Measurements from ENCODE around the gene GALNT4.

The GALNT4 gene

GRCh38 chr12:89529738-89530137 is 5.1 kb upstream of the GALNT4 start:
- H3K4me3 ChIP-seq (ENCODE audit: low read length, poor library complexity, severe bottlenecking): no peak overlapping the region
- no peaks in the 10 kb centered on the region for H3K9me2 ChIP-seq (replicated peaks; ENCODE audit: low read depth, low read length)
- peaks cover 15% of the 10 kb centered on the region; the same call in 1 of the 2 replicates for H3K79me2 ChIP-seq (ENCODE audit: insufficient read depth, low read length)
- TF ChIP-seq EZH2phosphoT487 (IDR thresholded peaks at IDR 0.05; ENCODE audit: borderline replicate concordance) (no peak), CTCF (conservative IDR thresholded peaks at IDR 0.05; ENCODE audit: low read length) (peak; percentile 85)
- no peak overlapping the region for H2AFZ ChIP-seq (ENCODE audit: low read length)
- no peaks in the 10 kb centered on the region for H3K27me3 ChIP-seq (ENCODE audit: insufficient read depth, low read length, poor library complexity, severe bottlenecking)
- H3K9ac ChIP-seq (ENCODE audit: low read depth, low read length, poor library complexity, severe bottlenecking): no peak overlapping the region
- H3F3A ChIP-seq (ENCODE audit: low read depth): no peaks in the 10 kb centered on the region
- no peaks in the 10 kb centered on the region for H3K36me3 ChIP-seq (ENCODE audit: insufficient read depth, low read length)
- no peaks in the 10 kb centered on the region for H3K9me3 ChIP-seq (ENCODE audit: insufficient read depth, low read depth, low read length)
- H3K4me1 ChIP-seq (ENCODE audit: insufficient read depth, low read length, poor library complexity, severe bottlenecking): peaks cover 15% of the 10 kb centered on the region
- peaks cover 13% of the 10 kb centered on the region for H4K20me1 ChIP-seq (ENCODE audit: insufficient read depth, low read length, poor library complexity, severe bottlenecking)
- no peak overlapping the region for H3K4me2 ChIP-seq (ENCODE audit: low read depth, low read length, poor library complexity, severe bottlenecking)

GRCh38 chr12:89528434-89528833 is 3.8 kb upstream of the GALNT4 start:
- peak overlapping the region; percentile 92 for H3K4me2 ChIP-seq (ENCODE audit: low read depth, low read length, poor library complexity, severe bottlenecking)
- H3K4me1 ChIP-seq (ENCODE audit: insufficient read depth, low read length, poor library complexity, severe bottlenecking): peaks cover 24% of the 10 kb centered on the region

GRCh38 chr12:89525824-89526770 is 1.5 kb upstream of the GALNT4 start, which contains the start of gene POC1B:
Gene POC1B (minus strand): TSS chr12:89526047. CDS start chr12:89525895, 152 bp downstream.
- TF ChIP-seq CTCF (conservative IDR thresholded peaks at IDR 0.05; ENCODE audit: low read length) (no peak), EZH2phosphoT487 (IDR thresholded peaks at IDR 0.05; ENCODE audit: borderline replicate concordance) (no peak)
- Histone ChIP-seq H3K4me1 (ENCODE audit: insufficient read depth, low read length, poor library complexity, severe bottlenecking) (peaks cover 44% of the 10 kb centered on the region), H3K79me2 (ENCODE audit: insufficient read depth, low read length) (peaks cover 46% of the 10 kb centered on the region; the same call in 1 of the 2 replicates)

More at GRCh38 chr12:89528434-89528833, 3.8 kb upstream of the GALNT4 start:
- H3K27me3 ChIP-seq (ENCODE audit: insufficient read depth, low read length, poor library complexity, severe bottlenecking): no peaks in the 10 kb centered on the region
- no peaks in the 10 kb centered on the region for H3K9me3 ChIP-seq (ENCODE audit: insufficient read depth, low read depth, low read length)
- no peaks in the 10 kb centered on the region for H3K36me3 ChIP-seq (ENCODE audit: insufficient read depth, low read length)
- H3K9ac ChIP-seq (ENCODE audit: low read depth, low read length, poor library complexity, severe bottlenecking): no peak overlapping the region
- TF ChIP-seq EZH2phosphoT487 (IDR thresholded peaks at IDR 0.05; ENCODE audit: borderline replicate concordance): no peak
- TF ChIP-seq CTCF (conservative IDR thresholded peaks at IDR 0.05; ENCODE audit: low read length): no peak
- H3K79me2 ChIP-seq (ENCODE audit: insufficient read depth, low read length): peaks cover 27% of the 10 kb centered on the region; the same call in 1 of the 2 replicates
- H3F3A ChIP-seq (ENCODE audit: low read depth): no peaks in the 10 kb centered on the region
- H3K4me3 ChIP-seq (ENCODE audit: low read length, poor library complexity, severe bottlenecking): no peak overlapping the region
- no peak overlapping the region for H2AFZ ChIP-seq (ENCODE audit: low read length)
- H3K9me2 ChIP-seq (replicated peaks; ENCODE audit: low read depth, low read length): no peaks in the 10 kb centered on the region
- H4K20me1 ChIP-seq (ENCODE audit: insufficient read depth, low read length, poor library complexity, severe bottlenecking): peaks cover 9% of the 10 kb centered on the region

More at GRCh38 chr12:89525824-89526770, 1.5 kb upstream of the GALNT4 start, which contains the start of gene POC1B:
- H3F3A ChIP-seq (ENCODE audit: low read depth): no peaks in the 10 kb centered on the region
- H3K4me2 ChIP-seq (ENCODE audit: low read depth, low read length, poor library complexity, severe bottlenecking): peak within 1 kb of the TSS; percentile 92
- H3K4me3 ChIP-seq (ENCODE audit: low read length, poor library complexity, severe bottlenecking): peak within 1 kb of the TSS; percentile 99
- peak within 1 kb of the TSS; percentile 86 for H3K9ac ChIP-seq (ENCODE audit: low read depth, low read length, poor library complexity, severe bottlenecking)
- peaks cover 13% of the 10 kb centered on the region for H4K20me1 ChIP-seq (ENCODE audit: insufficient read depth, low read length, poor library complexity, severe bottlenecking)
- H3K36me3 ChIP-seq (ENCODE audit: insufficient read depth, low read length): no peaks in the 10 kb centered on the region
- no peaks in the 10 kb centered on the region for H3K9me3 ChIP-seq (ENCODE audit: insufficient read depth, low read depth, low read length)
- no peaks in the 10 kb centered on the region for H3K9me2 ChIP-seq (replicated peaks; ENCODE audit: low read depth, low read length)
- H2AFZ ChIP-seq (ENCODE audit: low read length): peak within 1 kb of the TSS; percentile 94
- no peaks in the 10 kb centered on the region for H3K27me3 ChIP-seq (ENCODE audit: insufficient read depth, low read length, poor library complexity, severe bottlenecking)
